ENCODE measurements around the gene CRNKL1.

- TF ChIP-seq, protein P1, sequence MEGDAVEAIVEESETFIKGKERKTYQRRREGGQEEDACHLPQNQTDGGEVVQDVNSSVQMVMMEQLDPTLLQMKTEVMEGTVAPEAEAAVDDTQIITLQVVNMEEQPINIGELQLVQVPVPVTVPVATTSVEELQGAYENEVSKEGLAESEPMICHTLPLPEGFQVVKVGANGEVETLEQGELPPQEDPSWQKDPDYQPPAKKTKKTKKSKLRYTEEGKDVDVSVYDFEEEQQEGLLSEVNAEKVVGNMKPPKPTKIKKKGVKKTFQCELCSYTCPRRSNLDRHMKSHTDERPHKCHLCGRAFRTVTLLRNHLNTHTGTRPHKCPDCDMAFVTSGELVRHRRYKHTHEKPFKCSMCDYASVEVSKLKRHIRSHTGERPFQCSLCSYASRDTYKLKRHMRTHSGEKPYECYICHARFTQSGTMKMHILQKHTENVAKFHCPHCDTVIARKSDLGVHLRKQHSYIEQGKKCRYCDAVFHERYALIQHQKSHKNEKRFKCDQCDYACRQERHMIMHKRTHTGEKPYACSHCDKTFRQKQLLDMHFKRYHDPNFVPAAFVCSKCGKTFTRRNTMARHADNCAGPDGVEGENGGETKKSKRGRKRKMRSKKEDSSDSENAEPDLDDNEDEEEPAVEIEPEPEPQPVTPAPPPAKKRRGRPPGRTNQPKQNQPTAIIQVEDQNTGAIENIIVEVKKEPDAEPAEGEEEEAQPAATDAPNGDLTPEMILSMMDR (IDR thresholded peaks at IDR 0.05), result no peak
- no peak for TF ChIP-seq POLR2A (IDR thresholded peaks at IDR 0.05)
Measured at GRCh38 chr20:20075032-20075431, 22.8 kb upstream of the CRNKL1 start.
